ENCODE measurements around the gene TBX3.

TBX3 gene

DNA sequence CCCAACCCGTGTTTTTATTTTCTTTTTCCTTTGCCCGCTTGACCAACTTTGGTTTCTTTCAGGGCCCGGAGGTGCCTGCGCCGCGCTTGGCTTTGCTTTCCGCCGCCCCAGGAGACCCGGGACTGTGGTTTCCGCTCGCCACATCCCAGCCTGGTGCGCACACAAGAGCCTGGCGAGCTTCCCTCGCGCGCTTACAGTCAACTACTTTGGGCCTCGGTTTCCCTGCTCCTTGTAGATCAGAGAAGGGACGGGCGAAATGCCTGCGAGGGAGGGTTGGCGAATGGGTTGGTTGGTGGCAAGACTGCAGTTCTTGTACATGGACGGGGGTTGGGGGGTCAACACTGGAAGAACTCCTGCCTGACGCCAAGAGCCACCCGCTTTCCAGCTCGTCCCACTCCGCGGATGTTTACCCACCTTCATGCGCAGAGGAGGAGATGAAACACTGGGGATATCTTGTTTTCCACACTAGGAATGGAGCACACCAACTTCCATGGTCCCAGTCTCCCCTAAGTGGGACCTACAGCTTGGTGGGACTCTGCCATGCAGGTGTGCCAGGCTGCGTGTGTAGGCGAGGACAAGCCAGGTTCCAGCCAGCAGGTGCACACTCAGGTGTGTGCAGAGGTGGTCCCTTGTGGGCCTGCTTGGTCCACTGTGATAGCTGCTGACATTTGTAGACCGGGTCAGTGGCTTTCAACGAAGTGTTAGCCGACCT lies 16.6 kb upstream of the TBX3 start:
- Histone ChIP-seq H3K4me2 (ENCODE audit: low read length) (peak overlapping the region; percentile 3), H3K36me3 (ENCODE audit: control insufficient read depth in 1 of 2, insufficient read depth in 2 of 2, low read length in 2 of 2) (peaks cover 2% of the 10 kb centered on the region in 2 experiments), H3K79me2 (ENCODE audit: control insufficient read depth, insufficient read depth, low read length, poor library complexity) (peaks cover 25% of the 10 kb centered on the region), H3K27me3 (ENCODE audit: insufficient read depth, low read length) (no peaks in the 10 kb centered on the region), H3K14ac (ENCODE audit: low read length) (peak overlapping the region; percentile 63), H2AFZ (ENCODE audit: insufficient read depth, low read length, poor library complexity) (no peak overlapping the region), H3K4me1 (ENCODE audit: control insufficient read depth in 1 of 2, insufficient read depth in 2 of 2, low read length in 2 of 2) (peaks cover 27 to 54% of the 10 kb centered on the region in 2 experiments), H3K4ac (ENCODE audit: low read depth, low read length) (peak overlapping the region; percentile 33), H2BK12ac (ENCODE audit: low read length) (peak overlapping the region; percentile 88), H2AK5ac (ENCODE audit: low read length) (peak overlapping the region; percentile 9), H2BK120ac (ENCODE audit: insufficient read depth, low read length, poor library complexity) (peak overlapping the region; percentile 21), H3K9ac (ENCODE audit: low read length) (no peak overlapping the region), H3K23ac (ENCODE audit: low read length) (no peak overlapping the region), H4K91ac (ENCODE audit: low read depth, low read length) (peak overlapping the region; percentile 99), H3K79me1 (ENCODE audit: low read length) (peaks cover 78% of the 10 kb centered on the region), H2BK5ac (ENCODE audit: low read depth, low read length, poor library complexity) (peak overlapping the region; percentile 38), H3K27ac (ENCODE audit: low read depth, low read length) (peak overlapping the region; percentile 3), H3K9me3 (ENCODE audit: insufficient read depth, low read depth, low read length) (no peaks in the 10 kb centered on the region), H3K4me3 (ENCODE audit: low read depth, low read length) (peak overlapping the region; percentile 7), H4K12ac (ENCODE audit: low read depth, low read length) (peak overlapping the region; percentile 24), H4K8ac (ENCODE audit: low read depth, low read length) (peak overlapping the region; percentile 64), H3K18ac (ENCODE audit: low read length) (peak overlapping the region; percentile 69)
- WGBS (ENCODE audit: extremely low coverage, insufficient coverage, insufficient read length): no CpG with 5 or more reads among the region's 33 CpGs
- DNase-seq: no peak

DNA sequence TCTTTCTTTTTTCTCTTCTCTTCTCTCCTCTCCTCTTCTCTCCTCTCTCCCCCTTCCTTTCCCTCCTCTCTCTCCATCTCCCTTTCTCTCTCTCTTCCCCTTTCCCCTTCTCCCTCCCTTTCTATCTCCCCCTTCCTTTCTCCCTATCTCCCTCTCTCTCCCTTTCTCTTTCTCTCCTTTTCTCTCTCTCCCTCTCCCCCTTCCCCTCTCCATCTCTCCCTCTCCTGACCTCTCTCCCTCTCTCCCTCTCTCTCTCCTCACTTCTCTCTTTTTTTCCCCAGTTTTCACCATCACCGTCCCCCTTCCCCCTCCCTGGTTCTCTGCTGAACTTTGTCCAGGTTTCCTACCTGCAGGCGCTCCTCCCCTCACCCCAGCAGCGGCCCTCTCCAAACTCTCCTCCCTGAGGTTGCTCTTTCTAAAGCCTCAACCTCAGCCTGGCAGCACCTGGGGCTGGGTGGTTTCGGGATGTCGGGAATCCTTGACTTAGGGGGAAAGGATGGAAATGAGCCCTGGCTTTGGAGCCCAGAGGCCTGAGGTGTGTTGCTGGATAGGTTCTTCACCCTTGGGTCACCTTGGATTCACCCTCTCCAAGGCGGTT lies 14.7 kb upstream of the TBX3 start:
- Histone ChIP-seq H2BK120ac (ENCODE audit: insufficient read depth, low read length, poor library complexity) (peak overlapping the region; percentile 94), H3K9me3 (ENCODE audit: insufficient read depth, low read depth, low read length) (no peaks in the 10 kb centered on the region), H3K79me1 (ENCODE audit: low read length) (peaks cover 80% of the 10 kb centered on the region), H3K4me3 (ENCODE audit: low read depth, low read length) (no peak overlapping the region), H2BK12ac (ENCODE audit: low read length) (peak overlapping the region; percentile 89), H3K9ac (ENCODE audit: low read length) (no peak overlapping the region), H4K8ac (ENCODE audit: low read depth, low read length) (peak overlapping the region; percentile 90), H2AK5ac (ENCODE audit: low read length) (peak overlapping the region; percentile 45), H3K18ac (ENCODE audit: low read length) (peak overlapping the region; percentile 65), H3K27me3 (ENCODE audit: insufficient read depth, low read length) (no peaks in the 10 kb centered on the region), H3K79me2 (ENCODE audit: control insufficient read depth, insufficient read depth, low read length, poor library complexity) (peaks cover 35% of the 10 kb centered on the region), H3K14ac (ENCODE audit: low read length) (peak overlapping the region; percentile 71), H4K12ac (ENCODE audit: low read depth, low read length) (peak overlapping the region; percentile 68), H2AFZ (ENCODE audit: insufficient read depth, low read length, poor library complexity) (peak overlapping the region; percentile 61), H4K91ac (ENCODE audit: low read depth, low read length) (peak overlapping the region; percentile 99), H3K23ac (ENCODE audit: low read length) (no peak overlapping the region), H2BK5ac (ENCODE audit: low read depth, low read length, poor library complexity) (peak overlapping the region; percentile 92), H3K4ac (ENCODE audit: low read depth, low read length) (peak overlapping the region; percentile 84), H3K27ac (ENCODE audit: low read depth, low read length) (peak overlapping the region; percentile 95), H3K4me1 (ENCODE audit: control insufficient read depth in 1 of 2, insufficient read depth in 2 of 2, low read length in 2 of 2) (peaks cover 31 to 56% of the 10 kb centered on the region in 2 experiments), H3K36me3 (ENCODE audit: control insufficient read depth in 1 of 2, insufficient read depth in 2 of 2, low read length in 2 of 2) (peaks cover 2% of the 10 kb centered on the region in 2 experiments), H3K4me2 (ENCODE audit: low read length) (peak overlapping the region; percentile 52)
- DNase-seq: no peak
- WGBS (ENCODE audit: extremely low coverage, insufficient coverage, insufficient read length): no CpG with 5 or more reads among the region's 6 CpGs

DNA sequence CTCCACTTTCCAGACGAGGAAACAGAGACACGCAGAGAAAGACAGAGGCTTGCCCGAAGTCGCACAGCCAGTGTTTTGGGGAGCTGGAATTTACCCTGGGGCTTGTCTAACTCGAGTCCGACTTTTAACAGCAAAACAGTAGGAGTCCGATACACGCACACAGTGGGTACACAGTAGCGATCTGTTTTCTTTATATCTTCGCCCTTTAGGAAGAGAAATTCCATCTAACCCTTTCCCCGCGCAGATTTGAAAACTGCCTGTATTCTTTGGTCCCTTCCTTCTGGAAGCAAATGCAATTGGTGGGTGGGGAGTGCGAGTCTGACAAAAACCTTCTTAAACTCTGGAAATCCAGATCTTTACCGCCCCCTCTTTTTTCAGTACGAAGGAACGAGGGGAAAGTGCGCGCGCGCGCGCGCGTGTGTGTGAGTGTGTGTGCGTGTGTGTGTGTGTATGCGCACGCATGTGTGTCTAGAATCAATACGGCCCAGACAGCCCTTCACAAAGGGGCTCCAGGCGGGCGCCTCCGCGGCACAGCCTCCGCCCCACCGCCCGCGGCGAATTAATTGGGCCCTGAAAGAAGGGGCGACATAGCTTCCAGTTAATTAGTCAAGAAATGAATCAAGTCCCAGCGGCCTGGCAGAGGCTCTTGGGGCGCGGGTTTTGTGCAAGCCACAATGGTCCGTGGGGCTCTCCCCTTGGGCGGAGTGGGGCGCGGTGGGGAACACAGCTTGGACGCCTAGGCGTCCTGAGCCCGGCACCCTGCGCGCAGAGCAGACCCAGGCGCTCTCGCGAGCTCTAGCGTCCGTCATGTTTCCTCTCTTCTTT lies 14.0 kb upstream of the TBX3 start:
- Histone ChIP-seq H2BK5ac (ENCODE audit: low read depth, low read length, poor library complexity) (peak overlapping the region; percentile 92), H3K27me3 (ENCODE audit: insufficient read depth, low read length) (no peaks in the 10 kb centered on the region), H2AFZ (ENCODE audit: insufficient read depth, low read length, poor library complexity) (peak overlapping the region; percentile 61), H3K23ac (ENCODE audit: low read length) (no peak overlapping the region), H3K4ac (ENCODE audit: low read depth, low read length) (peak overlapping the region; percentile 84), H2BK120ac (ENCODE audit: insufficient read depth, low read length, poor library complexity) (peak overlapping the region; percentile 94), H2AK5ac (ENCODE audit: low read length) (peak overlapping the region; percentile 49), H3K4me2 (ENCODE audit: low read length) (peak overlapping the region; percentile 52), H3K27ac (ENCODE audit: low read depth, low read length) (peak overlapping the region; percentile 95), H3K79me2 (ENCODE audit: control insufficient read depth, insufficient read depth, low read length, poor library complexity) (peaks cover 39% of the 10 kb centered on the region), H3K36me3 (ENCODE audit: control insufficient read depth in 1 of 2, insufficient read depth in 2 of 2, low read length in 2 of 2) (peaks cover 2% of the 10 kb centered on the region in 2 experiments), H2BK12ac (ENCODE audit: low read length) (peak overlapping the region; percentile 27), H3K4me3 (ENCODE audit: low read depth, low read length) (peak overlapping the region; percentile 13), H3K4me1 (ENCODE audit: control insufficient read depth in 1 of 2, insufficient read depth in 2 of 2, low read length in 2 of 2) (peaks cover 31 to 54% of the 10 kb centered on the region in 2 experiments), H4K12ac (ENCODE audit: low read depth, low read length) (peak overlapping the region; percentile 79), H3K9me3 (ENCODE audit: insufficient read depth, low read depth, low read length) (no peaks in the 10 kb centered on the region), H3K9ac (ENCODE audit: low read length) (peak overlapping the region; percentile 55), H4K8ac (ENCODE audit: low read depth, low read length) (peak overlapping the region; percentile 90), H3K79me1 (ENCODE audit: low read length) (peaks cover 82% of the 10 kb centered on the region), H3K14ac (ENCODE audit: low read length) (peak overlapping the region; percentile 71), H4K91ac (ENCODE audit: low read depth, low read length) (peak overlapping the region; percentile 99), H3K18ac (ENCODE audit: low read length) (peak overlapping the region; percentile 69)
- DNase-seq: no peak
- no CpG with 5 or more reads among the region's 55 CpGs for WGBS (ENCODE audit: extremely low coverage, insufficient coverage, insufficient read length)

DNA sequence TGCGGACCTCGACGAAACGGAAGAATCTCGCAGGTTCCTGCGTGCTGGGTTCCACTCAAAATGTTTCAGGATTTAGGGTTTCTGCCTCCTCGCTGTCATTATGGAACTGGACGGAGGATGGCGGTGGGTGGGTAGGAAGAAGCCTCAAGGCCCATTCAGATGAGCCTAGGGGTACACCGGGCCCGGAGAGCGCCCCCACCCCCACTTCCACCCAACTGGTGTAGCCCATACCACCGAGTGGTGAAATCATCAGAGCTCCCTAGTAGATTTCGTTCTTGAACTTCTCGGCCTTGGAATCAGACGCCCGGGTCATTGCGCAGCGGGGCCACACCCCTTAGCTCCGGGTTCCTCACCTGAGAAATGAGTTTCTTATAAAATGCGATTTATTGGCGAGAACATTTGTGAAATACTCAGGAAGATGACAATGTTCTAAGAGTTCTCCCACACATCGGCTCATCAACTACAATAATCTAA lies 13.3 kb upstream of the TBX3 start:
- peak overlapping the region; percentile 94 for H2BK120ac ChIP-seq (ENCODE audit: insufficient read depth, low read length, poor library complexity)

More for the DNA sequence above, 13.3 kb upstream of the TBX3 start:
- Histone ChIP-seq H2BK5ac (ENCODE audit: low read depth, low read length, poor library complexity) (peak overlapping the region; percentile 92), H2AK5ac (ENCODE audit: low read length) (peak overlapping the region; percentile 91), H2BK12ac (ENCODE audit: low read length) (peak overlapping the region; percentile 47), H3K9ac (ENCODE audit: low read length) (peak overlapping the region; percentile 49), H3K27me3 (ENCODE audit: insufficient read depth, low read length) (no peaks in the 10 kb centered on the region), H3K18ac (ENCODE audit: low read length) (peak overlapping the region; percentile 83), H4K91ac (ENCODE audit: low read depth, low read length) (peak overlapping the region; percentile 99), H4K12ac (ENCODE audit: low read depth, low read length) (peak overlapping the region; percentile 79), H3K4me2 (ENCODE audit: low read length) (peak overlapping the region; percentile 52), H4K8ac (ENCODE audit: low read depth, low read length) (peak overlapping the region; percentile 90), H3K14ac (ENCODE audit: low read length) (peak overlapping the region; percentile 71), H3K4ac (ENCODE audit: low read depth, low read length) (peak overlapping the region; percentile 61), H3K79me1 (ENCODE audit: low read length) (peaks cover 82% of the 10 kb centered on the region), H3K4me3 (ENCODE audit: low read depth, low read length) (no peak overlapping the region), H3K79me2 (ENCODE audit: control insufficient read depth, insufficient read depth, low read length, poor library complexity) (peaks cover 45% of the 10 kb centered on the region), H3K9me3 (ENCODE audit: insufficient read depth, low read depth, low read length) (no peaks in the 10 kb centered on the region), H3K4me1 (ENCODE audit: control insufficient read depth in 1 of 2, insufficient read depth in 2 of 2, low read length in 2 of 2) (peaks cover 29 to 47% of the 10 kb centered on the region in 2 experiments), H2AFZ (ENCODE audit: insufficient read depth, low read length, poor library complexity) (peak overlapping the region; percentile 68), H3K36me3 (ENCODE audit: control insufficient read depth in 1 of 2, insufficient read depth in 2 of 2, low read length in 2 of 2) (peaks cover 2% of the 10 kb centered on the region in 2 experiments), H3K23ac (ENCODE audit: low read length) (no peak overlapping the region), H3K27ac (ENCODE audit: low read depth, low read length) (peak overlapping the region; percentile 95)
- DNase-seq: no peak
- WGBS (ENCODE audit: extremely low coverage, insufficient coverage, insufficient read length): no CpG with 5 or more reads among the region's 23 CpGs
